DOHH2 (cell line): ENCODE results near the gene TMEM80.

Source experiments
- H3F3A ChIP-seq: fragments of 200-600 bp; sonication (generic), shearing (Covaris generic); 2 replicates; pipeline ENCODE4 v1.6.0; 2016; ENCODE audit warnings: antibody characterized with exemption, mild to moderate bottlenecking; ENCODE audit not compliant: control insufficient read depth, insufficient read depth
- H3K27ac ChIP-seq: fragments of 200-600 bp; sonication (generic); 2 replicates; pipeline ENCODE4 v1.5.1; 2014; ENCODE audit warnings: low read depth, mild to moderate bottlenecking, low read length, moderate library complexity
- H3K27me3 ChIP-seq: fragments of 200-600 bp; sonication (generic); 2 replicates; pipeline ENCODE4 v1.6.1; 2014; ENCODE audit warnings: mild to moderate bottlenecking, low read length, mixed read lengths; ENCODE audit not compliant: control insufficient read depth
- H3K36me3 ChIP-seq: fragments of 200-600 bp; sonication (generic); 2 replicates; pipeline ENCODE4 v1.6.1; 2014; ENCODE audit warnings: mild to moderate bottlenecking, low read length, moderate library complexity, mixed read lengths; ENCODE audit not compliant: control insufficient read depth
- H3K4me1 ChIP-seq: fragments of 200-600 bp; sonication (generic); 2 replicates; pipeline ENCODE4 v1.6.1; 2014; ENCODE audit warnings: mild to moderate bottlenecking, low read length, mixed read lengths; ENCODE audit not compliant: control insufficient read depth
- H3K4me2 ChIP-seq: fragments of 200-600 bp; sonication (generic); 2 replicates; pipeline ENCODE4 v1.6.0; 2014; ENCODE audit warnings: mild to moderate bottlenecking, low read length, moderate library complexity
- H3K4me3 ChIP-seq: fragments of 200-600 bp; sonication (generic); 2 replicates; pipeline ENCODE4 v1.5.1; 2014; ENCODE audit warnings: mild to moderate bottlenecking, low read length, mixed read lengths
- H3K79me2 ChIP-seq: fragments of 200-600 bp; sonication (generic); 2 replicates; pipeline ENCODE4 v1.6.1; 2014; ENCODE audit warnings: mild to moderate bottlenecking, low read length, mixed read lengths; ENCODE audit not compliant: control insufficient read depth
- H3K9me2 ChIP-seq: fragments of 200-600 bp; sonication (generic); replicated peaks from 2 replicates; pipeline ENCODE4 v1.6.1; 2014; ENCODE audit warnings: mild to moderate bottlenecking, low read length, mixed read lengths; ENCODE audit not compliant: control insufficient read depth
- H3K9me3 ChIP-seq: fragments of 200-600 bp; sonication (generic); 2 replicates; pipeline ENCODE4 v1.6.1; 2014; ENCODE audit warnings: antibody characterized with exemption, low read length, mixed read lengths; ENCODE audit not compliant: control insufficient read depth, insufficient read depth
- H4K20me1 ChIP-seq: fragments of 200-600 bp; sonication (generic); 2 replicates; pipeline ENCODE4 v1.6.0; 2014; ENCODE audit warnings: low read depth, mild to moderate bottlenecking, antibody characterized with exemption, low read length, moderate library complexity; ENCODE audit not compliant: control insufficient read depth, insufficient read depth
- CTCF ChIP-seq: fragments of 200-600 bp; sonication (generic); IDR thresholded peaks from one replicate; pipeline ENCODE4 v1.5.1; 2014; ENCODE audit warnings: antibody characterized with exemption, mild to moderate bottlenecking, low read depth, low read length; ENCODE audit not compliant: poor library complexity, severe bottlenecking
- EZH2phosphoT487 ChIP-seq: fragments of 200-600 bp; sonication (generic); IDR thresholded peaks from 2 replicates; pipeline ENCODE4 v1.6.1; 2017; ENCODE audit warnings: borderline replicate concordance, mild to moderate bottlenecking, antibody characterized with exemption, low read length, moderate library complexity, mixed read lengths

TMEM80 gene

GRCh38 chr11:693415-693831, 2.2 kb upstream of the TMEM80 start:
- Histone ChIP-seq H3K27ac (no peak overlapping the region), H3F3A (peaks cover 4% of the 10 kb centered on the region; the same call in 1 of the 2 replicates), H4K20me1 (no peaks in the 10 kb centered on the region), H3K4me3 (peak overlapping the region; percentile 67), H3K4me1 (peaks cover 30% of the 10 kb centered on the region), H3K27me3 (no peaks in the 10 kb centered on the region), H3K9me3 (no peaks in the 10 kb centered on the region), H3K79me2 (peaks cover 64% of the 10 kb centered on the region), H3K4me2 (peak overlapping the region; percentile 81), H3K9me2 (no peaks in the 10 kb centered on the region), H3K36me3 (peaks cover 4% of the 10 kb centered on the region; the same call in 1 of the 2 replicates)
- TF ChIP-seq CTCF (no peak), EZH2phosphoT487 (no peak)

- Histone ChIP-seq H3K9me3 (no peaks in the 10 kb centered on the region), H4K20me1 (no peaks in the 10 kb centered on the region), H3K9me2 (no peaks in the 10 kb centered on the region), H3K27ac (no peak overlapping the region), H3K4me1 (peaks cover 30% of the 10 kb centered on the region), H3F3A (peaks cover 4% of the 10 kb centered on the region; the same call in 1 of the 2 replicates), H3K4me3 (peak overlapping the region; percentile 67), H3K36me3 (0 out of 2 replicates have a peak, but pooled peaks cover 4% of the 10 kb centered on the region), H3K79me2 (peaks cover 64% of the 10 kb centered on the region), H3K4me2 (peak overlapping the region; percentile 81), H3K27me3 (no peaks in the 10 kb centered on the region)
- TF ChIP-seq EZH2phosphoT487, result no peak
- TF ChIP-seq CTCF, result no peak
Observed at GRCh38 chr11:693887-694562, 1.6 kb upstream of the TMEM80 start.

- H3K9me2 ChIP-seq, result no peaks in the 10 kb centered on the region
- no peaks in the 10 kb centered on the region for H3K9me3 ChIP-seq
- peaks cover 4% of the 10 kb centered on the region; the same call in 1 of the 2 replicates for H3F3A ChIP-seq
- H4K20me1 ChIP-seq, result no peaks in the 10 kb centered on the region
- no peak for TF ChIP-seq CTCF
- no peak for TF ChIP-seq EZH2phosphoT487
- peaks cover 62% of the 10 kb centered on the region for H3K79me2 ChIP-seq
- H3K27me3 ChIP-seq, result no peaks in the 10 kb centered on the region
- peak within 1 kb of the TSS; percentile 81 for H3K4me2 ChIP-seq
- H3K36me3 ChIP-seq, result 0 out of 2 replicates have a peak, but pooled peaks cover 1% of the 10 kb centered on the region
- peaks cover 30% of the 10 kb centered on the region for H3K4me1 ChIP-seq
- H3K4me3 ChIP-seq, result peak within 1 kb of the TSS; percentile 83
- peak within 1 kb of the TSS; percentile 90 for H3K27ac ChIP-seq
Observed at GRCh38 chr11:694563-695287, 891 bp upstream of the TMEM80 start, which contains the start of gene DEAF1. TSS of gene DEAF1 (minus strand) at chr11:695222. CDS start at chr11:695047, 175 bp downstream.
